Spleen (tissue), 7 donors: ENCODE measurements around the gene PRDM16.

Experiments
- POLR2A ChIP-seq, 3 donors: fragments of 450-650 bp; IDR thresholded peaks; one replicate each; pipeline ENCODE4 v1.5.1; 2017; ENCODE audit warnings: antibody characterized with exemption in 3 of 3, mild to moderate bottlenecking in 1 of 3
- POLR2AphosphoS5 ChIP-seq, 3 donors: sonication (generic); formaldehyde crosslinking; IDR thresholded peaks; one replicate each; pipeline ENCODE4 v1.5.1; 2017; ENCODE audit warnings: antibody characterized with exemption in 3 of 3
- TF ChIP-seq, protein P1 (sequence below), 11 experiments: fragments of 200-600 bp in 7 of 11; fragments of 450-650 bp in 4 of 11; sonication (generic) in 4 of 11; IDR thresholded peaks in 8 of 11; conservative IDR thresholded peaks in 3 of 11; 1 replicate in 7 of 11; 2 replicates in 4 of 11; pipeline versions ENCODE4 v1.4.0 to v1.8.0; 2016 to 2021; ENCODE audit warnings: antibody characterized with exemption in 11 of 11, inconsistent platforms in 4 of 11, mild to moderate bottlenecking in 1 of 11
- donor health status: DM: no; HTN: no; CAD: no; lungs with moderate emphysema.
- donor health status: DM: no; HTN: no; CAD: no.
- donor health status: DM: no; HTN: no; CAD: no.

DNA sequence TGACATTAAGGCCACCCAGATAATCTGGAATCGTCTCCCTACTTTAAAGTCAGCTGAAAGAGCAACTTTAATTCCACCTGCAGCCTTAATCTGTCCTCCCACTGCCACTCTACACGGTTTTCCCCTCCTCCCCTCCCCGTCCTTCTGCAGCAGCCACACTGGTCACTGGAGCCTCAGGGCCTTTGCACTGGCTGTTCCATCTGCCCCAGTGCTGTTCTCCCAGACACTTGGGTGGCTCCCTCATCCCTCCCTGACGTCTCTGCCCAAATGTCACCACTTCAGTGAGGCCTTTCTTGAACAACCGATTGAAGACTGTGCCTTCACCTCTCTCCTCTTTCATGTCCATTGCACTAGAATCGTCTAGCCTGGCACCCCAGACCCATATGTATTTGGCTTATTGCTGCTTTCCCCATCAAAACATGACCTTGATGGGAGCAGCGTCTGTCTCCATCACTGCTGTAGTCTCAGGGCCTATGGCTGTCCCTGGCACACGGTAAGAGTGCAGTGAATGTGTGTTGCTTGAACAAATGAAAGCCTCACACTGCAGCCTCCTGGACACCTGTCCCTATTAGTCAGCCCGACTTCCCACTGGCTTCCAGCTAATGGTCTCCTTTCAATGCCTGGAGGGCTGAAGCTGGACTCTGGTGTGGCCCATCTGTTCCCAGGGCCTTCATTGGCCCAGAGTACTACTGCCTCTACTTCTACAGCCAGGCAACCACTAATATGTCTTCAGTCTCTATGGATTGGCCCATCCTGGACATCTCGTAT is 10.6 kb upstream of the PRDM16 start:
- TF ChIP-seq POLR2AphosphoS5 (IDR thresholded peaks at IDR 0.05) (no peak), POLR2A (IDR thresholded peaks at IDR 0.05) (no peak)
- TF ChIP-seq, protein P1, sequence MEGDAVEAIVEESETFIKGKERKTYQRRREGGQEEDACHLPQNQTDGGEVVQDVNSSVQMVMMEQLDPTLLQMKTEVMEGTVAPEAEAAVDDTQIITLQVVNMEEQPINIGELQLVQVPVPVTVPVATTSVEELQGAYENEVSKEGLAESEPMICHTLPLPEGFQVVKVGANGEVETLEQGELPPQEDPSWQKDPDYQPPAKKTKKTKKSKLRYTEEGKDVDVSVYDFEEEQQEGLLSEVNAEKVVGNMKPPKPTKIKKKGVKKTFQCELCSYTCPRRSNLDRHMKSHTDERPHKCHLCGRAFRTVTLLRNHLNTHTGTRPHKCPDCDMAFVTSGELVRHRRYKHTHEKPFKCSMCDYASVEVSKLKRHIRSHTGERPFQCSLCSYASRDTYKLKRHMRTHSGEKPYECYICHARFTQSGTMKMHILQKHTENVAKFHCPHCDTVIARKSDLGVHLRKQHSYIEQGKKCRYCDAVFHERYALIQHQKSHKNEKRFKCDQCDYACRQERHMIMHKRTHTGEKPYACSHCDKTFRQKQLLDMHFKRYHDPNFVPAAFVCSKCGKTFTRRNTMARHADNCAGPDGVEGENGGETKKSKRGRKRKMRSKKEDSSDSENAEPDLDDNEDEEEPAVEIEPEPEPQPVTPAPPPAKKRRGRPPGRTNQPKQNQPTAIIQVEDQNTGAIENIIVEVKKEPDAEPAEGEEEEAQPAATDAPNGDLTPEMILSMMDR (IDR thresholded peaks at IDR 0.05 in 8 of 11, conservative IDR thresholded peaks at IDR 0.05 in 3 of 11), result no peak
